IMR-90 (cell line): ENCODE results near the gene SREBF2. TPM values are rescaled to one million over a fixed set of nuclear protein-coding genes. Genes with fewer than 3 reads are reported as not detected.
A peak's percentile ranks its signal among the peaks of the same experiment; 100 is the strongest.

ENCODE experiments used
- ATAC-seq: fragments of 200-7000 bp; cut with Tn5 transposase; 2 replicates; pipeline ENCODE4 v1.9.1; 2020; ENCODE audit warnings: low read depth, mild to moderate bottlenecking, moderate library complexity
- BruUV-seq: library from RNA; stranded (reverse); fragments of 400-500 nt; replicated peaks from 2 replicates; lab custom pipeline; 2021; lab: Mats Ljungman, UMichigan
- CTCF ChIA-PET: fragments of 300-600 bp; formaldehyde crosslinking; extraction: SDS; loops from one replicate; lab custom pipeline; 2021; ENCODE audit warnings: antibody characterized with exemption; lab: Yijun Ruan, JAX
- POLR2A ChIA-PET: fragments of 300-600 bp; sonication (Branson Sonifier 250); formaldehyde crosslinking; loops from one replicate; lab custom pipeline; 2022; ENCODE audit warnings: antibody characterized with exemption; ENCODE audit not compliant: unreplicated experiment; lab: Charles Lee
- DNase-seq: peaks from one replicate; pipeline ENCODE4 v3.0.0; 2013
- H2AFZ ChIP-seq: replicated peaks from 2 replicates; pipeline ENCODE3; 2013; ENCODE audit warnings: low read length, mild to moderate bottlenecking; ENCODE audit not compliant: poor library complexity
- H2AK5ac ChIP-seq: 2 replicates; pipeline ENCODE4 v1.6.1; 2013; ENCODE audit warnings: low read depth, low read length, inconsistent platforms
- H2AK9ac ChIP-seq: replicated peaks from 2 replicates; pipeline ENCODE3; 2013; ENCODE audit warnings: mild to moderate bottlenecking, low read depth, low read length, moderate library complexity; ENCODE audit not compliant: poor library complexity
- H2BK120ac ChIP-seq: 2 replicates; pipeline ENCODE4 v1.6.1; 2013; ENCODE audit warnings: low read depth, low read length, inconsistent platforms
- H2BK15ac ChIP-seq: 3 replicates; pipeline ENCODE4 v1.6.1; 2013; ENCODE audit warnings: low read depth, low read length, inconsistent platforms
- H2BK20ac ChIP-seq: 2 replicates; pipeline ENCODE4 v1.6.1; 2013; ENCODE audit warnings: low read depth, mild to moderate bottlenecking, inconsistent platforms, low read length, moderate library complexity
- H2BK5ac ChIP-seq: 2 replicates; pipeline ENCODE4 v1.6.1; 2013; ENCODE audit warnings: mild to moderate bottlenecking, low read depth, low read length, inconsistent platforms; ENCODE audit not compliant: poor library complexity, severe bottlenecking
- H3K14ac ChIP-seq: replicated peaks from 2 replicates; pipeline ENCODE4 v1.6.1; 2013; ENCODE audit warnings: low read depth, low read length, inconsistent platforms
- H3K18ac ChIP-seq: 2 replicates; pipeline ENCODE4 v1.6.1; 2013; ENCODE audit warnings: low read depth, low read length, control low read depth
- H3K23ac ChIP-seq: 2 replicates; pipeline ENCODE4 v1.6.1; 2013; ENCODE audit warnings: low read depth, low read length, inconsistent platforms
- H3K27ac ChIP-seq: 2 replicates; pipeline ENCODE4 v1.5.1; 2013; ENCODE audit warnings: mild to moderate bottlenecking, control low read depth, low read length; ENCODE audit not compliant: insufficient read depth
- H3K27me3 ChIP-seq: 2 replicates; pipeline ENCODE4 v1.6.1; 2013; ENCODE audit warnings: low read length; ENCODE audit not compliant: control insufficient read depth, insufficient read depth
- H3K36me3 ChIP-seq: 2 replicates; pipeline ENCODE4 v1.6.1; 2013; ENCODE audit warnings: low read length, mixed read lengths; ENCODE audit not compliant: control insufficient read depth, insufficient read depth
- H3K4ac ChIP-seq: 2 replicates; pipeline ENCODE4 v1.6.1; 2013; ENCODE audit warnings: low read depth, low read length, inconsistent platforms
- H3K4me1 ChIP-seq: 2 replicates; pipeline ENCODE4 v1.6.1; 2013; ENCODE audit warnings: low read length, mixed read lengths; ENCODE audit not compliant: control insufficient read depth, insufficient read depth
- H3K4me2 ChIP-seq: 2 replicates; pipeline ENCODE4 v1.6.1; 2013; ENCODE audit warnings: low read depth, mild to moderate bottlenecking, control low read depth, low read length, moderate library complexity
- H3K4me3 ChIP-seq: 2 replicates; pipeline ENCODE4 v1.5.1; 2013; ENCODE audit warnings: low read depth, mild to moderate bottlenecking, control low read depth, low read length, moderate library complexity; ENCODE audit not compliant: insufficient read depth
- H3K56ac ChIP-seq: 2 replicates; pipeline ENCODE4 v1.6.1; 2013; ENCODE audit warnings: low read length, inconsistent platforms; ENCODE audit not compliant: insufficient read depth; ENCODE audit errors: extremely low read depth
- H3K79me1 ChIP-seq, 2 experiments: 2 replicates each; pipeline ENCODE4 v1.6.1; 2013; ENCODE audit warnings: low read length in 2 of 2, inconsistent platforms in 1 of 2, low read depth in 1 of 2
- H3K9ac ChIP-seq: 2 replicates; pipeline ENCODE4 v1.6.1; 2013; ENCODE audit warnings: low read depth, low read length, control low read depth
- H3K9me1 ChIP-seq: 2 replicates; pipeline ENCODE4 v1.6.1; 2013; ENCODE audit warnings: low read length, inconsistent platforms; ENCODE audit not compliant: insufficient read depth
- H3K9me3 ChIP-seq: 2 replicates; pipeline ENCODE4 v1.6.1; 2013; ENCODE audit warnings: low read length; ENCODE audit not compliant: control insufficient read depth, insufficient read depth
- H4K20me1 ChIP-seq: 2 replicates; pipeline ENCODE4 v1.6.1; 2013; ENCODE audit warnings: low read length, inconsistent platforms; ENCODE audit not compliant: insufficient read depth
- H4K5ac ChIP-seq: 2 replicates; pipeline ENCODE4 v1.6.1; 2013; ENCODE audit warnings: mild to moderate bottlenecking, low read depth, low read length, control low read depth
- H4K8ac ChIP-seq, 2 experiments: 2 replicates each; pipeline ENCODE4 v1.6.1; 2013; ENCODE audit warnings: low read depth in 2 of 2, low read length in 2 of 2, control low read depth in 1 of 2, inconsistent platforms in 1 of 2
- H4K91ac ChIP-seq: 2 replicates; pipeline ENCODE4 v1.6.1; 2013; ENCODE audit warnings: low read depth, low read length, inconsistent platforms; ENCODE audit not compliant: insufficient read depth
- CHD1 ChIP-seq: IDR thresholded peaks from 2 replicates; pipeline ENCODE4 v1.6.1; 2012; ENCODE audit warnings: low read depth, low read length, improper control_type of control experiment
- FOS ChIP-seq: fragments of 150-350 bp; IDR thresholded peaks from 2 replicates; pipeline ENCODE4 v1.6.1; 2016; ENCODE audit warnings: low read depth, low read length
- POLR2A ChIP-seq: IDR thresholded peaks from 2 replicates; pipeline ENCODE4 v1.6.1; 2012; ENCODE audit warnings: mild to moderate bottlenecking, low read depth, low read length
- WGBS, 2 experiments: methylation state at CpG; one replicate each; pipeline versions ENCODE4 v1.1.5 to v1.1.7; 2013; ENCODE audit warnings: missing lambda C conversion rate in 2 of 2; ENCODE audit not compliant: insufficient read length in 1 of 2; ENCODE audit errors: extremely low coverage in 2 of 2; 5-methylcytosine and 5-hydroxymethylcytosine counted together
- dilution Hi-C: fragments of 300-500 bp; cut with HindIII; formaldehyde crosslinking; loops from one replicate; pipeline ENCODE4 v1.14.3; 2018; ENCODE audit warnings: low sequenced_read_pairs; ENCODE audit not compliant: unreplicated experiment
- in situ Hi-C: fragments of 300-500 bp; cut with MboI; formaldehyde crosslinking; loops from 3 replicates; pipeline ENCODE4 v1.14.3; 2019; ENCODE audit warnings: low sequenced_read_pairs, inconsistent platforms, mixed read lengths
- intact Hi-C: fragments of 100-400 bp; cut with micrococcal nuclease; formaldehyde crosslinking; loops from 2 replicates; pipeline ENCODE4 v1.10.0; 2022
- polyA plus RNA-seq, 3 experiments: library from polyadenylated mRNA; depleted of rRNA; stranded (reverse); fragments of >200 nt; gene quantifications; 2 replicates each; pipeline ENCODE4 v1.2.3, GENCODE V29; 2012; ENCODE audit warnings: low replicate concordance in 1 of 3
- total RNA-seq: library from RNA; depleted of rRNA; stranded (reverse); fragments of >200 nt; gene quantifications from 2 replicates; pipeline ENCODE4 v1.2.3, GENCODE V29; 2012

The SREBF2 gene
- total and polyA plus RNA-seq, 2 of the 4 experiments (the other 2 are of a cell fraction) = 8.1 to 47.4 TPM

DNA sequence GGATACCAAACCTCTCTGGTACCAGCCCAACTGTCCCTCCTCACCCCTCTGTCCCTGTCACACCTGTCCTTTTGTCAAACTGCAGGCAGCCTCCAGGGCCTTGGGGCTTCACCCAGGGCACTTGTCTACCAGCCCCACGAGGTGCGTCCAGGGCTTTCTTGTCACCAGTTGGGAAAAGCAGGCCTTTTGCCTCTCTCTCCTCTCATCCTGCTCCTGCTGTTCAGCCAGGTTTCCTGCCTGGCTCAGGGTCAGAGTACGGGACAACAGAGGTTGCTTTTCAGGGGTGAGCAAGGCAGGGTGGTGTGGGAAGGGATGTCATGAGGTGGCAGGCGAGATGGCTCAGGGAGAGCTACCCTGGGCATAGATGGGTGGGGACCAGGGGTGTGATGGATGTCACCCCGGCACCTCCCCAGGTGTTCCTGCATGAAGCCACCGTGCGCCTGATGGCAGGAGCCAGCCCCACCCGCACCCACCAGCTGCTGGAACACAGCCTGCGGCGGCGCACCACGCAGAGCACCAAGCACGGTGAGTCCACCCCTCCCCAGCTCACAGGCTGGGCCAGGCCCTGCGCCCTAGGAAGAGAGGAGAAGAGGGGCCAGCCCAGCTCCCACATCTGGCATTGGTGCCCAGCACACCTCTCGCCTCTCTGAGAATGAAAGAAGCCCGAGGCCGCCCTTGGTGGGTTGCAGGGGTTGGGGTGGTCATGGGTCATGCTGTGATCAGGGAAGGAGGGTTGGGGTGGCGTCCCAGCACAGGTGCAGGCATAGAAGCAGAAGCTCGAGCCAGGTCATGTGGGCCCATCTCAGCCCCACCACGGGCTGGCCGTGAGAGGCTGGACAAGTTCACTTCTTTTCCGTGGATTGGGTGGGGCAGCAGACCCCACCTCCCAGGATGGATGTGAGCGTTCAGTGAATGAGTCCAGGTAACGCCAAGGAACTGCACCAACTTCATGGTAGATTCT lies 71.8 kb downstream of the SREBF2 start:
- H3K14ac ChIP-seq = no peak overlapping the region
- H2BK15ac ChIP-seq = no peak overlapping the region
- no peak overlapping the region for H4K8ac ChIP-seq
- DNase-seq (no peak), ATAC-seq (no peak)
- H3K27me3 ChIP-seq = peaks cover 5% of the 10 kb centered on the region; the same call in 1 of the 2 replicates
- H2AK9ac ChIP-seq = peak overlapping the region; percentile 82
- H3K4me1 ChIP-seq = no peaks in the 10 kb centered on the region
- H3K18ac ChIP-seq = no peak overlapping the region
- H3K56ac ChIP-seq = no peak overlapping the region
- WGBS, 2 experiments = 92% methylated on average over 6 of the region's 24 CpGs; no CpG with 5 or more reads in 1 of the 2 experiments
- no peak overlapping the region for H2AFZ ChIP-seq
- in situ Hi-C loops (no loop called here), intact Hi-C loops (no loop called here), dilution Hi-C loops (no loop called here)
- H4K20me1 ChIP-seq = peaks cover 10% of the 10 kb centered on the region; the same call in 1 of the 2 replicates
- no peak overlapping the region for H2BK120ac ChIP-seq
- H3K27ac ChIP-seq = no peak overlapping the region
- TF ChIP-seq POLR2A (no peak), CHD1 (no peak), FOS (no peak)
- H4K91ac ChIP-seq = no peak overlapping the region
- H3K4ac ChIP-seq = no peak overlapping the region
- H3K4me3 ChIP-seq = no peak overlapping the region
- H3K9ac ChIP-seq = no peak overlapping the region
- no peaks in the 10 kb centered on the region for H3K9me3 ChIP-seq
- no peak overlapping the region for H3K4me2 ChIP-seq
- no TSS peak for BruUV-seq
- ChIA-PET POLR2A (no interaction called here), CTCF (no interaction called here)
- H3K36me3 ChIP-seq = peaks cover 24% of the 10 kb centered on the region
- no peak overlapping the region for H4K5ac ChIP-seq
- no peak overlapping the region for H3K23ac ChIP-seq
- H3K9me1 ChIP-seq = peaks cover 8% of the 10 kb centered on the region; the same call in 1 of the 2 replicates
- no peak overlapping the region for H2BK5ac ChIP-seq
- H3K79me1 ChIP-seq = no peaks in the 10 kb centered on the region
- no peak overlapping the region for H2BK20ac ChIP-seq
- H2AK5ac ChIP-seq = no peak overlapping the region
